RWPE1 (cell line): ENCODE results near the gene GPR34.
"Not testable (repeated sequence)": the region's sequence is repeated elsewhere in the genome, so short reads cannot be mapped to it uniquely, and the experiment has no call there.

Experiments used
- CTCF ChIA-PET: fragments of 350-600 bp; sonication (Branson Sonifier 250); formaldehyde crosslinking; extraction: SDS; loops from one replicate; lab custom pipeline; 2021; lab: Yijun Ruan, JAX
- POLR2A ChIA-PET: fragments of 400-600 bp; formaldehyde crosslinking; extraction: SDS; loops from one replicate; lab custom pipeline; 2020; ENCODE audit warnings: antibody characterized with exemption; ENCODE audit not compliant: low non-redundant PET; lab: Yijun Ruan, JAX
- DNase-seq: peaks from one replicate; pipeline ENCODE4 v3.0.0; 2012; ENCODE audit warnings: low spot score
- H3K27ac ChIP-seq: fragments of 450-650 bp; 2 replicates; pipeline ENCODE4 v1.5.1; 2017
- CTCF ChIP-seq: fragments of 450-650 bp; conservative IDR thresholded peaks from 2 replicates; pipeline ENCODE4 v1.5.1; 2017; ENCODE audit warnings: low read depth, mild to moderate bottlenecking

The GPR34 gene

DNA sequence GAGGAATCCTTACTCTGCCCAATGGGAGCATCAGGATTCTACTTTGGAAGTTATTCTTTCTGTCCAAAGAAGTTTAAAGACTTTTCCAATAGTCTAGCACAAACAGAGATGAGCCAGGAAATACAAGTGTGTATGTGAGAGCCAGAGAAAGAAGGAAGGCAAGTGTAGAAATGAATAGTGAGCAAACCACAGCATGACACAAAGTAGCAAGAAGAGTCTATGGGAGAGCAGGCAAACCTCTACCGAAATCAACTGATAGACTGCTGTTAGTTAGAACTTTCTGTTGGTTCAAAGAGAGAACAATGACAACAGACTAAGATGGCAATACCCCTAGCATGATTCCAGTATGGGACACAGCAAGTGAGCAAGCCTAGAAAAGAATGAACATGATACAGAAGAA lies 16.1 kb upstream of the GPR34 start:
- ChIA-PET POLR2A (interaction anchor here (0.5 kb wide), 1 partner anchor 624 kb away, joined by 4 read pairs; no protein-coding TSS in a partner anchor), CTCF (no interaction called here)
- no peak overlapping the region for H3K27ac ChIP-seq
- DNase-seq = no peak
- TF ChIP-seq CTCF = no peak

GRCh38 chrX:41676361-41676760 lies 12.4 kb upstream of the GPR34 start:
- DNase-seq, CTCF ChIA-PET: not testable (repeated sequence)

DNA sequence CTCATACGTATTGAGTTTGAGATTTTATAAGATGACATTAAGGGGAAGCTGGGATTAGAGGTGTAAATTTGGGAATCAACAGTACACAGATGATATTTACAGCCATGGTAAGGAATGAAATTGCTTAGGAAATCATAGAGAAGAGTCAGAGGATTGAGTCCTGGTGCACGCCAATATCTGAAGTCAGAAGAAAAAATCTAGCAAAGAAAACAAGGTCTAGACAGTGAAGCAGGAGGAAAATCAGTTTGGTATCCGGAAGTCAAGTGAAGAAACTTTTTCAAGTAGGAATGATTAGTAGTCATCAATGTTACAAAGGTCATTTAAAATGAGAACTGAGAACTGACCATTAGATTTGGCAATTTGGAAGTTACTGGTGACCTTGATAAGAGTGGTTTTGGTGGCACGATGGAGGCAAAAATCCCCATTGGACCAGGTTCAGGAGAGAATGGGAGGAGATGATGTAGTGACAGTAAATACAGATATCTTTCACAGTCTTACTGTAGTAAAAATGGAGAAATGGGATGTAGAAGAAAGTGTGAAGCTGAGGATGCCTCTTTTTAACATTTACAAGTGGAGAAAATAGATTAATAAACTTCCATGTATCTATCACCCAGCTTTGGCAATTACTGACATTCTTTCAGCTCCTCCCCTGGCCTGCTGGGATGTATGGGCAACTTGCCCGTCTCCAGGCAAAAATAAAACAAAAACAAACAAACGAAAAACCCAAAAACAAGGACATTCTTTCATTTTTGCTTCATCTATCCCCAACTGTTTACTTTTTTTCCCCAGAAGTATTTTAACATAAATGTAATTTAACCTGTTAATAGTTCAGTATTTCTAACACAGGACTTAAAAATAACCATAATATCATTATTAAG lies 11.4 kb upstream of the GPR34 start:
- DNase-seq = no peak
- no peak overlapping the region for H3K27ac ChIP-seq
- POLR2A ChIA-PET = no interaction called here
- CTCF ChIA-PET = no interaction called here
- TF ChIP-seq CTCF = no peak

More at GRCh38 chrX:41676361-41676760, 12.4 kb upstream of the GPR34 start:
- POLR2A ChIA-PET, H3K27ac ChIP-seq: not testable (repeated sequence)

DNA sequence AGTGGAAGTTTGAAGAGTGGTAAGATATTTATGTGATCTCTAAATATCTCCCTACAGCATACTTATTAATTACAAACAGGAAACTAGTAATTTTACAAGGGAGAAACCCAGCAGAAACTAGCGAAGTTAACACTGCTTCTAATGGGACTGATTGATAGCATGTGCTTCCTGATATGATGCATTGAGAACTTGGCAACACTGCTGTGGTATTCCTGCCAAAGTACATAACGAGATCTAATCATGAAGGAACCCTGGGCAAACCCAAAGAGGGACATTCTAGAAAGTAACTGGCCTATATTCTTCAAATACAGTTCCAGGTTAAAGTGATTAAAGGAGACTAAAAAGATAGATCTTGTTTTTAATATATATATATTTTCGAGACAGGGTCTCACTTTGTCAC lies 4.6 kb upstream of the GPR34 start:
- POLR2A ChIA-PET = no interaction called here

GRCh38 chrX:41684940-41685339 lies 3.8 kb upstream of the GPR34 start:
- CTCF ChIA-PET = no interaction called here
- POLR2A ChIA-PET = no interaction called here
- no peak overlapping the region for H3K27ac ChIP-seq
- TF ChIP-seq CTCF = no peak
- no peak for DNase-seq

More for the DNA sequence above, 4.6 kb upstream of the GPR34 start:
- no peak overlapping the region for H3K27ac ChIP-seq
- TF ChIP-seq CTCF = no peak
- CTCF ChIA-PET = interaction anchor here (0.6 to 0.7 kb wide), 2 partner anchors 353 to 1904 kb away, joined by 3 read pairs; no protein-coding TSS in a partner anchor
- DNase-seq = no peak

GRCh38 chrX:41686788-41687187 lies 2.0 kb upstream of the GPR34 start:
- POLR2A ChIA-PET = no interaction called here
- CTCF ChIA-PET = no interaction called here
- DNase-seq = no peak
- TF ChIP-seq CTCF = no peak
- H3K27ac ChIP-seq = no peak overlapping the region

GRCh38 chrX:41688156-41688555 lies 617 bp upstream of the GPR34 start:
- H3K27ac ChIP-seq = no peak overlapping the region
- ChIA-PET CTCF (no interaction called here), POLR2A (no interaction called here)
- DNase-seq = no peak
- no peak for TF ChIP-seq CTCF
